ENCODE measurements around the gene DCST1. TPM values are rescaled to one million over a fixed set of nuclear protein-coding genes. Genes with fewer than 3 reads are reported as not detected.

The DCST1 gene
- total and polyA plus RNA-seq, 2 of the 8 experiments (the other 6 are each of a cell fraction or from before 2014, with no cell fraction given), result not detected

DNA sequence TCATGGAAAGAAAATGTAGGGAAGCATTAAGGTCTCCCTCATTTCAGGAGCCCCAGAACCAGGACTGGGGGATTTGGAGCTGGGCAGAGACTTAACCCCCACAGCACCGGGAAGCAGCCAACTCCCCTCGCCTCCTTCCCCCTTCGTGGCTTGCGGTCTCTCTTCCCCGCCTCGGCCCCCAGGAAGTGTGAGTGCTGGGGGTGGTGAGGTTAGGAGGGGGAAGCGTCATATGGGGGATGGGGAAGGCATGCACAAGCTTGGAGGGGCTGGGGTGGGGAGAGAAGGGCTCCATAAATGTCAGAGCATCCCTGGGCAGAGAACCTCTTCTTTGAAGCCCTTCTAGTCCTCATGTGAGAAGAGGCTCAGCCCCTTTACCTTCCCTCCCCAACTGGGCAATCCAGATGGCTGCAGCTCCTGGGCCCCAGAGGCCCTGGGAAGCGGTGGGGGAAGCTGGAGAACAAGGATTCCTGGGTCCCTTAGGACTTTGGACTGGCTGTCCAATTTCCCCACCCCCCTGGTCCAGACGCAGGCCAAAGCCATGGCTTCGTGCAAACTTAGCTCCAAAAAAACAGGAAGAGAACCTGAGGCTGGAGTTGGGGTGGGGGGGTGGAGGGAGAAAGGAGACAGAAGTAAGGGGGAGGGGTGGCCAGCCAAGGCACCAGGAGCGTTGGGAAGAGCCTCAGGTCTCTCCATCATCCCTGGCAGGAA lies 23.3 kb upstream of the DCST1 start (continued):
- TF ChIP-seq KDM1A (IDR thresholded peaks at IDR 0.05; ENCODE audit: borderline replicate concordance, low read length), result no peak
